K562 (cell line): ENCODE measurements around the gene MINDY3.

Source experiments
- CTCF ChIP-seq, 3 experiments: IDR thresholded peaks in 2 of 3; conservative IDR thresholded peaks in 1 of 3; 2 replicates each; pipeline ENCODE4 v1.5.1; 2011 to 2012; ENCODE audit warnings: low read length in 3 of 3, mild to moderate bottlenecking in 3 of 3, control low read depth in 2 of 3, improper control_type of control experiment in 1 of 3, inconsistent platforms in 1 of 3, low read depth in 1 of 3, mixed read lengths in 1 of 3, moderate library complexity in 1 of 3; ENCODE audit not compliant: insufficient read depth in 2 of 3
- FOXM1 ChIP-seq, 2 experiments: fragments of 450-650 bp in 1 of 2; sonication (generic) in 1 of 2; formaldehyde crosslinking in 1 of 2; IDR thresholded peaks; 2 replicates each; pipeline versions ENCODE4 v1.6.1 to v1.9.0; 2017 to 2022; ENCODE audit warnings: low read depth in 2 of 2, mild to moderate bottlenecking in 2 of 2, missing genetic modification reagents in 1 of 2, moderate library complexity in 1 of 2
- JUND ChIP-seq, 2 experiments: IDR thresholded peaks; 2 replicates in 1 of 2; 3 replicates in 1 of 2; pipeline ENCODE4 v1.6.1; 2011; ENCODE audit warnings: borderline replicate concordance in 2 of 2, low read depth in 2 of 2, low read length in 2 of 2, improper control_type of control experiment in 1 of 2, missing biosample characterization in 1 of 2, missing genetic modification characterization in 1 of 2, missing genetic modification reagents in 1 of 2
- NFE2L1 ChIP-seq: fragments of 450-650 bp; IDR thresholded peaks from 2 replicates; pipeline ENCODE4 v1.6.1; 2016; ENCODE audit warnings: missing genetic modification characterization, low read depth, mild to moderate bottlenecking, missing compliant biosample characterization, moderate library complexity, borderline replicate concordance
- NUFIP1 ChIP-seq: fragments of 450-650 bp; IDR thresholded peaks from 2 replicates; pipeline ENCODE4 v1.6.1; 2018; ENCODE audit not compliant: partially characterized antibody
- POLR2A ChIP-seq: fragments of 450-650 bp; conservative IDR thresholded peaks from 2 replicates; pipeline ENCODE4 v1.6.1; 2016
- SIN3A ChIP-seq, 2 experiments: fragments of 150-350 bp in 1 of 2; IDR thresholded peaks; 2 replicates each; pipeline ENCODE4 v1.6.1; 2011 to 2016; ENCODE audit warnings: borderline replicate concordance in 2 of 2, low read depth in 2 of 2, low read length in 2 of 2, mild to moderate bottlenecking in 2 of 2, moderate library complexity in 2 of 2; ENCODE audit not compliant: control insufficient read depth in 1 of 2
- TAF1 ChIP-seq: IDR thresholded peaks from 2 replicates; pipeline ENCODE4 v1.6.1; 2011; ENCODE audit warnings: mild to moderate bottlenecking, low read length, moderate library complexity; ENCODE audit not compliant: insufficient read depth, control insufficient read depth, severe bottlenecking; ENCODE audit errors: extremely low read depth
- TRIM24 ChIP-seq, 2 experiments: fragments of 450-650 bp; IDR thresholded peaks; 2 replicates each; pipeline ENCODE4 v1.6.1; 2016
- ZBTB12 ChIP-seq: fragments of 250-450 bp; sonication (Bioruptor Pico); IDR thresholded peaks from 2 replicates; pipeline ENCODE4 v1.4.0; 2020
- ZNF121 ChIP-seq: sonication (generic); formaldehyde crosslinking; conservative IDR thresholded peaks from 2 replicates; pipeline ENCODE4 v1.8.0; 2022; ENCODE audit warnings: missing genetic modification reagents
- ZNF780A ChIP-seq: fragments of 250-450 bp; sonication (Bioruptor Pico); IDR thresholded peaks from 2 replicates; pipeline ENCODE4 v1.5.0; 2021; ENCODE audit warnings: mild to moderate bottlenecking

- TF ChIP-seq NUFIP1 (no peak), JUND (IDR thresholded peaks at IDR 0.05; ENCODE audit: borderline replicate concordance, low read depth, low read length) (no peak), JUND (tag; IDR thresholded peaks at IDR 0.05; ENCODE audit: borderline replicate concordance, low read depth, low read length) (no peak), NFE2L1 (tag) (no peak), FOXM1 (IDR thresholded peaks at IDR 0.05; ENCODE audit: low read depth) (no peak), FOXM1 (CRISPR knock-in tag; IDR thresholded peaks at IDR 0.05; ENCODE audit: low read depth) (no peak), SIN3A (IDR thresholded peaks at IDR 0.05; ENCODE audit: borderline replicate concordance in 2 of 2, control insufficient read depth in 1 of 2, low read depth in 2 of 2, low read length in 2 of 2) (no peak), ZNF121 (CRISPR knock-in tag) (no peak), POLR2A (no peak), ZNF780A (CRISPR knock-in tag) (no peak), TAF1 (no peak), CTCF (IDR thresholded peaks at IDR 0.05 in 2 of 3, conservative IDR thresholded peaks at IDR 0.05 in 1 of 3; ENCODE audit: insufficient read depth in 2 of 3, low read depth in 1 of 3, low read length in 3 of 3) (no peak), TRIM24 (IDR thresholded peaks at IDR 0.05) (no peak), ZBTB12 (CRISPR knock-in tag) (no peak)
Observed at GRCh38 chr10:15881542-15881941, 21.2 kb upstream of the MINDY3 start.
